Hair follicular keratinocyte (primary cell): Measurements from ENCODE around the gene TXNDC17. TPM values are rescaled to one million over a fixed set of nuclear protein-coding genes. Genes with fewer than 3 reads are reported as not detected.

Experiments
- total RNA-seq: library from RNA; depleted of rRNA; stranded (reverse); fragments of >200 nt; gene quantifications from 2 replicates; pipeline ENCODE4 v1.2.3, GENCODE V29; 2015

The TXNDC17 gene
- 1,303 and 1,503 TPM in 2 replicates for total RNA-seq

DNA sequence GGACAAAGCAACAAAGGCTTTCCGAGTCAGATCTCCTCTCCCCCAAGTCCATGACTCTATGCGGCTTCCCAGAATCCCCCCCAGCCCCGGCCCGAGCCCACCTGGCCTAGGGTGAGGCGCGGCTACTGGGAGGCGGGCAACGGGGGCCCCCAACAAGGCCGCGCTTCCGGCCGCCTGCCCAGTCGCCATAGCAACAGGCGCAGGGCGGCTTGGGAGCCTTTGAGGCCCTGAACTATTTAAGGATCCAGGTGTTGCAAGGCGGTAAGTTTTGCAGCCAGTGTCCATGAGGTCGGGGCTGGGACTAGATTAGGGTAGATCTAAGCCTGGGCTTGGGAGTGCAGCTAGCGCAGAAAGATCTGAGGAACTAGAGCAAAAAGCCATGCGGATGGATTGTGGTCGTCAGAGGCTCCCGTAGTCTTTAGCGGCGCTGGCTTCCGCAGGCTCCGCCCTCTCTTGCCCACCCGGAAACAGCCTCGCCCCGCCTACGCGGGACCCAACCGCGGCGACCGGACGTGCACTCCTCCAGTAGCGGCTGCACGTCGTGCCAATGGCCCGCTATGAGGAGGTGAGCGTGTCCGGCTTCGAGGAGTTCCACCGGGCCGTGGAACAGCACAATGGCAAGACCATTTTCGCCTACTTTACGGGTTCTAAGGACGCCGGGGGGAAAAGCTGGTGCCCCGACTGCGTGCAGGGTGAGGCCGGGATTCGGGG, at the start of gene TXNDC17, which contains the start of gene KIAA0753:
TXNDC17 (plus strand) TSS at position 525 of the 711 bp plus-strand sequence; CDS start at position 548, 23 bp downstream.
KIAA0753 (minus strand) TSS at position 176 of the 711 bp plus-strand sequence. CDS start 5,608 bp downstream, outside the sequence.

GRCh38 chr17:6651354-6651918, 10.6 kb downstream of the TXNDC17 start, which contains the start of the genes C17orf100 and MED31:
C17orf100 (plus strand) TSS chr17:6651762; CDS start chr17:6651914, 152 bp downstream.
MED31 (minus strand) TSS chr17:6651605; CDS start chr17:6651528, 77 bp downstream.

Other genes starting within 250 kb of the TXNDC17 start
- gene AIPL1, start 205.9 kb upstream of the TXNDC17 start, total RNA-seq, result not detected in 2 replicates
- 9.8 and 33.9 TPM in 2 replicates for gene PIMREG, start 196.6 kb upstream of the TXNDC17 start, total RNA-seq
- gene PITPNM3, start 84.5 kb upstream of the TXNDC17 start, total RNA-seq, result 9.1 and 16.4 TPM in 2 replicates
- gene KIAA0753, start 349 bp upstream of the TXNDC17 start, total RNA-seq, result 8.2 and 10.5 TPM in 2 replicates
- gene MED31, start 10.5 kb downstream of the TXNDC17 start, total RNA-seq, result 8.4 and 10.1 TPM in 2 replicates
- 0.23 and 0.38 TPM in 2 replicates for gene C17orf100, start 10.7 kb downstream of the TXNDC17 start, total RNA-seq
- 0.86 and 0.95 TPM in 2 replicates for gene SLC13A5, start 72.3 kb downstream of the TXNDC17 start, total RNA-seq
- 0.84 and 2.0 TPM in 2 replicates for gene XAF1, start 115.0 kb downstream of the TXNDC17 start, total RNA-seq
- 3.2 and 9.3 TPM in 2 replicates for gene FBXO39, start 135.2 kb downstream of the TXNDC17 start, total RNA-seq
- not detected in 2 replicates for gene TEKT1, start 190.7 kb downstream of the TXNDC17 start, total RNA-seq